SK-MEL-5 (cell line): ENCODE measurements around the gene KDM5B. TPM values are rescaled to one million over a fixed set of nuclear protein-coding genes. Genes with fewer than 3 reads are reported as not detected.
"Not testable (repeated sequence)": the region's sequence is repeated elsewhere in the genome, so short reads cannot be mapped to it uniquely, and the experiment has no call there.

Experiments
- DNase-seq: peaks from one replicate; pipeline ENCODE4 v3.0.0-alpha.2; 2016; ENCODE audit warnings: low read depth, low spot score
- in situ Hi-C: cut with HindIII; loops from 2 replicates; pipeline ENCODE4 v1.10.0; 2016; ENCODE audit warnings: low sequenced_read_pairs, high pct_unique_total_duplicates, low pct_unique_long_range_greater_than_20kb
- polyA plus RNA-seq, 2 experiments: library from polyadenylated mRNA; depleted of rRNA; stranded (reverse); fragments of >200 nt; gene quantifications; 2 replicates each; pipeline ENCODE4 v1.2.3, GENCODE V29; 2015
- total RNA-seq: library from RNA; depleted of rRNA; stranded (reverse); fragments of >200 nt; shearing (Covaris generic); gene quantifications from 2 replicates; pipeline ENCODE4 v1.2.3, GENCODE V29; 2014; rRNA removed

Gene KDM5B
- 49.8 and 57.3 TPM in 2 replicates for total RNA-seq
- polyA plus RNA-seq (2015; cell fraction: cytosol; rRNA removed): 24.2 and 32.4 TPM in 2 replicates
- 80.5 and 87.4 TPM in 2 replicates for polyA plus RNA-seq (2015; cell fraction: nucleus; rRNA removed)

- peak; percentile 64 for DNase-seq
- in situ Hi-C loops: no loop called here
Observed at GRCh38 chr1:202807926-202808757, at the start of gene KDM5B. Gene KDM5B, minus strand, starts transcription at chr1:202808421. Its CDS starts 116 bp downstream, at chr1:202808305.

GRCh38 chr1:202857136-202857610 lies 49.0 kb upstream of the KDM5B start:
- DNase-seq: no peak
- in situ Hi-C loops: no loop called here

GRCh38 chr1:202856014-202856413 lies 47.8 kb upstream of the KDM5B start:
- in situ Hi-C loops: no loop called here
- DNase-seq: no peak

- DNase-seq: peak; percentile 37
- in situ Hi-C loops: no loop called here
Observed at GRCh38 chr1:202854787-202855186, 46.6 kb upstream of the KDM5B start.

- in situ Hi-C loops: no loop called here
- DNase-seq: peak; percentile 91
Observed at GRCh38 chr1:202852163-202852904, 44.1 kb upstream of the KDM5B start.

- in situ Hi-C loops: no loop called here
- no peak for DNase-seq
Observed at GRCh38 chr1:202850593-202851362, 42.6 kb upstream of the KDM5B start.

GRCh38 chr1:202848191-202848542 lies 39.9 kb upstream of the KDM5B start:
- DNase-seq: no peak
- in situ Hi-C loops: no loop called here

GRCh38 chr1:202844935-202845334 lies 36.7 kb upstream of the KDM5B start:
- DNase-seq: no peak
- in situ Hi-C loops: no loop called here

- in situ Hi-C loops: no loop called here
- DNase-seq: no peak
Observed at GRCh38 chr1:202844259-202844658, 36.0 kb upstream of the KDM5B start.

GRCh38 chr1:202843081-202843480 lies 34.9 kb upstream of the KDM5B start:
- in situ Hi-C loops: no loop called here
- DNase-seq: no peak

GRCh38 chr1:202837746-202838262 lies 29.6 kb upstream of the KDM5B start:
- in situ Hi-C loops: no loop called here

GRCh38 chr1:202836623-202837403 lies 28.6 kb upstream of the KDM5B start:
- in situ Hi-C loops: no loop called here
- DNase-seq: no peak

More at GRCh38 chr1:202837746-202838262, 29.6 kb upstream of the KDM5B start:
- DNase-seq: peak; percentile 45

GRCh38 chr1:202835548-202836072 lies 27.4 kb upstream of the KDM5B start:
- in situ Hi-C loops: no loop called here
- DNase-seq: no peak

- in situ Hi-C loops: no loop called here
- DNase-seq: no peak
Observed at GRCh38 chr1:202834771-202835547, 26.7 kb upstream of the KDM5B start.

- no peak for DNase-seq
- in situ Hi-C loops: no loop called here
Observed at GRCh38 chr1:202831906-202832305, 23.7 kb upstream of the KDM5B start.

- in situ Hi-C loops, DNase-seq: not testable (repeated sequence)
Observed at GRCh38 chr1:202829223-202829622, 21.0 kb upstream of the KDM5B start.
